ENCODE measurements around the gene PLEKHN1. TPM values are rescaled to one million over a fixed set of nuclear protein-coding genes. Genes with fewer than 3 reads are reported as not detected.
A peak's percentile ranks its signal among the peaks of the same experiment; 100 is the strongest.

Gene PLEKHN1
- total RNA-seq, 4 donors from 2014 or later: 36.1 to 69.0 (median 48.4) TPM

DNA sequence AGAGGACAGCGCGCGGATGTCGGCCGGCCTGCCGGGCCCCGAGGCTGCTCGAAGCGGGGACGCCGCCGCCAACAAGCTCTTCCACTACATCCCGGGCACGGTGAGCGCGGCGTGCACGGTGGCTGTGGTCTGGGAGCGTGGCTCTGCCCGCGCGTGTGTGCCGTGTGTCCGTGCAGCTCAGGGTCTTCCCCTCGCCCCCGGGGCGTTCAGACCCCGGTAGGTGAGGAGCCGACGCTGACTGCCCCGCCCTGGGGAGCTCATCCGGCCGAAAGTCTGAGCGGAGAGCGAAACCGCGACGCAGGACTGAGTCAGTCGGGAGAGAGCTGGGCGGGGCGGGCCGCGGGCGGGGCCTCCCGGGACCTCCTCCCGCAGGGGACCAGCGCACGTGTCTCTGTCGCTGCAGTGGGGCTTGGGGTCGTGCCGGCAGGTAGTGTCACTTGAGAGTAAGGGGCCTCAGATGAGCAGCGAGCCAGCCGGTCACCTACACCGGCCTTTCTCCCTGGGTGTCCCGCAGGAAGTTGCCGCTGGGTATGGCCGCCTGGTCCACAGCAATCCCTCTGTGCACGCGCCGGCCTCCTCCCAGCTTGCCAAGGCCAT lies 520 bp downstream of the PLEKHN1 start:
- Histone ChIP-seq H3K36me3 (peaks cover 10% of the 10 kb centered on the region), H3K9me3 (no peaks in the 10 kb centered on the region), H3K4me3 (peak overlapping the region; percentile 84), H3K27me3 (peaks cover 25% of the 10 kb centered on the region), H3K4me1 (peaks cover 40% of the 10 kb centered on the region), H3K27ac (peak overlapping the region; percentile 92)
- no peak for DNase-seq (ENCODE audit: low spot score in 2 of 2)
- WGBS: 0% methylated on average over 10 of the region's 60 CpGs
- TF ChIP-seq, protein P1, sequence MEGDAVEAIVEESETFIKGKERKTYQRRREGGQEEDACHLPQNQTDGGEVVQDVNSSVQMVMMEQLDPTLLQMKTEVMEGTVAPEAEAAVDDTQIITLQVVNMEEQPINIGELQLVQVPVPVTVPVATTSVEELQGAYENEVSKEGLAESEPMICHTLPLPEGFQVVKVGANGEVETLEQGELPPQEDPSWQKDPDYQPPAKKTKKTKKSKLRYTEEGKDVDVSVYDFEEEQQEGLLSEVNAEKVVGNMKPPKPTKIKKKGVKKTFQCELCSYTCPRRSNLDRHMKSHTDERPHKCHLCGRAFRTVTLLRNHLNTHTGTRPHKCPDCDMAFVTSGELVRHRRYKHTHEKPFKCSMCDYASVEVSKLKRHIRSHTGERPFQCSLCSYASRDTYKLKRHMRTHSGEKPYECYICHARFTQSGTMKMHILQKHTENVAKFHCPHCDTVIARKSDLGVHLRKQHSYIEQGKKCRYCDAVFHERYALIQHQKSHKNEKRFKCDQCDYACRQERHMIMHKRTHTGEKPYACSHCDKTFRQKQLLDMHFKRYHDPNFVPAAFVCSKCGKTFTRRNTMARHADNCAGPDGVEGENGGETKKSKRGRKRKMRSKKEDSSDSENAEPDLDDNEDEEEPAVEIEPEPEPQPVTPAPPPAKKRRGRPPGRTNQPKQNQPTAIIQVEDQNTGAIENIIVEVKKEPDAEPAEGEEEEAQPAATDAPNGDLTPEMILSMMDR (IDR thresholded peaks at IDR 0.05): no peak
- TF ChIP-seq EP300 (IDR thresholded peaks at IDR 0.05) (no peak), POLR2A (IDR thresholded peaks at IDR 0.05) (peak in 1 of 2 donors; percentile 10), POLR2AphosphoS5 (IDR thresholded peaks at IDR 0.05) (no peak)

GRCh38 chr1:967466-968343 lies 1.4 kb downstream of the PLEKHN1 start:
- DNase-seq (ENCODE audit: low spot score in 2 of 2): no peak
- Histone ChIP-seq H3K27ac (peak overlapping the region; percentile 92), H3K27me3 (peaks cover 34% of the 10 kb centered on the region), H3K9me3 (no peaks in the 10 kb centered on the region), H3K4me3 (peak overlapping the region; percentile 84), H3K36me3 (peaks cover 5% of the 10 kb centered on the region), H3K4me1 (peaks cover 40% of the 10 kb centered on the region)
- no peak for TF ChIP-seq EP300 (IDR thresholded peaks at IDR 0.05)
- TF ChIP-seq, protein P1 (IDR thresholded peaks at IDR 0.05): no peak
- TF ChIP-seq POLR2A (IDR thresholded peaks at IDR 0.05): no peak
- no peak for TF ChIP-seq POLR2AphosphoS5 (IDR thresholded peaks at IDR 0.05)
- WGBS: 67% methylated on average over 1 of the region's 23 CpGs

- 83% methylated on average over 15 of the region's 15 CpGs for WGBS
- Histone ChIP-seq H3K4me1 (peaks cover 40% of the 10 kb centered on the region), H3K9me3 (no peaks in the 10 kb centered on the region), H3K4me3 (no peak overlapping the region), H3K27me3 (peaks cover 50% of the 10 kb centered on the region), H3K36me3 (no peaks in the 10 kb centered on the region), H3K27ac (no peak overlapping the region)
- DNase-seq (ENCODE audit: low spot score in 2 of 2): no peak
- TF ChIP-seq POLR2AphosphoS5 (IDR thresholded peaks at IDR 0.05): no peak
- TF ChIP-seq, protein P1 (IDR thresholded peaks at IDR 0.05): no peak
- TF ChIP-seq EP300 (IDR thresholded peaks at IDR 0.05): no peak
Observed at GRCh38 chr1:969260-969855, 3.1 kb downstream of the PLEKHN1 start.

- no peak for DNase-seq (ENCODE audit: low spot score in 2 of 2)
- no peak overlapping the region for H3K27ac ChIP-seq
- H3K36me3 ChIP-seq: no peaks in the 10 kb centered on the region
- peaks cover 61% of the 10 kb centered on the region for H3K27me3 ChIP-seq
- peaks cover 43% of the 10 kb centered on the region for H3K4me1 ChIP-seq
- TF ChIP-seq, protein P1 (IDR thresholded peaks at IDR 0.05): no peak
- no peak for TF ChIP-seq POLR2A (IDR thresholded peaks at IDR 0.05)
- no peak for TF ChIP-seq EP300 (IDR thresholded peaks at IDR 0.05)
- TF ChIP-seq POLR2AphosphoS5 (IDR thresholded peaks at IDR 0.05): no peak
- H3K4me3 ChIP-seq: no peak overlapping the region
- 33% methylated on average over 12 of the region's 33 CpGs for WGBS
- no peaks in the 10 kb centered on the region for H3K9me3 ChIP-seq
Observed at GRCh38 chr1:970242-970972, 4.1 kb downstream of the PLEKHN1 start.
